Mesangial cell (primary cell): Measurements from ENCODE around the gene RPA3. TPM values are rescaled to one million over a fixed set of nuclear protein-coding genes. Genes with fewer than 3 reads are reported as not detected.

Source experiments
- total RNA-seq: library from RNA; depleted of rRNA; stranded (reverse); fragments of >200 nt; gene quantifications from 2 replicates; pipeline ENCODE4 v1.2.3, GENCODE V29; 2015

RPA3 gene
- total RNA-seq: 13.1 and 25.7 TPM in 2 replicates

GRCh38 chr7:7718492-7718891 lies at the start of gene RPA3:
Gene RPA3 (minus strand): TSS chr7:7718607. CDS start chr7:7640418, 78,189 bp downstream.

GRCh38 chr7:7640221-7641128 lies 77.9 kb downstream of the RPA3 start, which contains the start of gene UMAD1:
Gene UMAD1 (plus strand): TSS chr7:7640752. CDS start chr7:7673372, 32,620 bp downstream.

Other genes with a start within 250 kb of the RPA3 start
- gene COL28A1, start 182.7 kb downstream of the RPA3 start, total RNA-seq: 0.16 and 0.38 TPM in 2 replicates
- gene MIOS, start 151.7 kb downstream of the RPA3 start, total RNA-seq: 28.3 and 41.2 TPM in 2 replicates
- 7.6 and 7.8 TPM in 2 replicates for gene UMAD1, start 77.9 kb downstream of the RPA3 start, total RNA-seq